Left ventricle myocardium superior (tissue), 1 donor: Measurements from ENCODE around the gene NR2F6. TPM values are rescaled to one million over a fixed set of nuclear protein-coding genes. Genes with fewer than 3 reads are reported as not detected.
A peak's percentile ranks its signal among the peaks of the same experiment; 100 is the strongest.

Experiments used
- ATAC-seq: fragments of 200-7000 bp; cut with Tn5 transposase; one replicate; pipeline ENCODE4 v1.9.1; 2020; ENCODE audit warnings: mild to moderate bottlenecking, moderate library complexity
- DNase-seq: peaks from one replicate; pipeline ENCODE4 v3.0.0-alpha.2; 2020
- intact Hi-C: fragments of 100-400 bp; cut with micrococcal nuclease; formaldehyde crosslinking; loops from one replicate; pipeline ENCODE4 v1.11.0; 2022
- total RNA-seq: library from RNA; stranded (reverse); fragmentation: NEBNext Ultra II Directional; extraction: Animal tissue kit (Norgen Biotek cat#: 25700); gene quantifications from one replicate; pipeline ENCODE4 v1.2.1, GENCODE V29; 2021
- donor health status: DM: no; HTN: yes; CAD: no; lungs with severe emphysema.

NR2F6 gene
- total RNA-seq, 1 donor from 2014 or later: 82.4 TPM

GRCh38 chr19:17266589-17266974 is 20.9 kb upstream of the NR2F6 start:
- DNase-seq (no peak), ATAC-seq (no peak)
- intact Hi-C loops: no loop called here

GRCh38 chr19:17266026-17266425 is 20.3 kb upstream of the NR2F6 start:
- no peak for ATAC-seq
- DNase-seq: no peak
- intact Hi-C loops: no loop called here

DNA sequence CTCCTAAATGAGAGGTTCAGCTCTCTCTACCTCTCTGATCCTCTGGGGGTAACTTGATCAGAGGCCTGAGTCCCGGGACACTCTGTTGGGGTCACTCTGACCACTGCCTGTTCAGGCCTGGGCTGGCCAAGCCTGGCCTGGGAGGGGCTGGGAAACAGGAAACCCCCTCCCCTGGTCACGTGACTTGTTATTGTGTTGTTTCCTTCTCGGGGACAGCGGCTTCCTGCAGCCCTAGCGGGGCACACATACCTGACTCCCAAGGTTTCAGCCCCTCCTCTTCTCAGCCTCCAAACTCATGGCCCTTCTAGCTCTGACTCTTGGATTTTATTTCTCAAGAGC is 18.9 kb upstream of the NR2F6 start, which contains the start of gene USHBP1:
Gene USHBP1, minus strand, starts transcription at position 105 of the 339 bp plus-strand sequence. CDS start 446 bp downstream, outside the sequence.
- intact Hi-C loops: no loop called here
- DNase-seq (peak; percentile 53), ATAC-seq (peak; percentile 3)

DNA sequence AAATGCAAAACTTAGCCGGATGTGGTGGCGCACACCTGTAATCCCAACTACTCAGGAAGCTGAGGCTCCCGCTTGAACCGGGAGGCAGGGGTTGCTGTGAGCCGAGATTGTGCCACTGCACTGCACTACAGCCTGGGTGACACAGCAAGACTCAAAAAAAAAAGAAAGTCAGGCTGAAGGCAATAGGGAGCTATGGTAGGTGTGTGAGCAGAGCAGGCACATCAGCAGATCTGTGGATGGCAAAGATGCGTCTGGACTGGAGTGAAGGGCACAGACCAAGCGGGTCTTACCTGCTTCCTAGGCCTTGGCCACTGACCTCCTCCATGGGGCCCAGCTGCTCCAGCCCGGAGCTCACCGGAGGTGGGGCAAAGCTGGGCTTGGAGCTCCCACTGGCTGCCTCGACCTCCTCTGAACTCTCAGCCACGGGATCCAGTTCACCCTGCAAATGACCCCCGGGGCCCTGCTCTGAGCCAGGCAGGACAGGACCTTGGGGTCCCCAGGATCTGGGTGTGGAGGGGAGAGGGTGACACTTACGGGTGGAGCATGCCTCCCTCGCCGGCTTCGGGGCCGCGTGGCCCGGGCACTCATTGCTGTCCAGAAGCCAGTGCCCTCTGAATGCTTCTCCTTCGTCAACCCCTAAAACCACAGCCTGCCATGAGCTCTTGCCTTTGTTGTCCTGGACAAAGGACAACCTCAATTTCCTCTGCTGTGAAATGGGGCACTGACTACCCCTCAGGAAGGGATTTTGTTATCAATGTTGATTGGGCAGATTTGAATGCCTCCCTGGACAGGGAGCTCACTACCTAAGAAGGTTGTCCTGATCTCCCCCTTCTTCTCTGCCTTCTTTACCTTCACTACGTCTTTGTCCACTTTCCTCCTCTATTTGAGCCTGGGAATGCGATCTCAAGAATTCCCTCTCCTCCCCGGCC is 18.3 kb upstream of the NR2F6 start:
- DNase-seq: no peak
- intact Hi-C loops: no loop called here
- ATAC-seq: no peak

DNA sequence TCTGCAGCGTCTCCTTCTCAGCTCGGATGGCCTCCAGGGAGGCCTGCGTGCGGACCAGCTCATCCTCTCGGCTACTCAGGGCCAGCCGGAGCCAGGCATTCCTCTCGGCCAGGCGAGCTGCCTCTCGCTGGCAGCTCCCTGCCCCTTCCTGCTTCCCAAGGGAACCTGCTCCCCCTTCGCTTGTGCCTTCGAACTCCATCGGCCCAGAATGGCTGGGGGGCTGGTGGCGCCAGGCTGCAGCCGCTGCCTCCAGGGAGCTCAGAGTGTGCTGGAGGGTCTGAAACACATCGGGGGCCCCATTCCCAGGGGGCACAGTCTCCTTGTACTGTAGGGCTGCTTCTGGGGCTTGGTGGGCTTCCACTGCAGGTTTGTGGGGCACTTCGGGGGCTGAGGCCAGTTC is 16.8 kb upstream of the NR2F6 start:
- DNase-seq (no peak), ATAC-seq (no peak)
- intact Hi-C loops: no loop called here

DNA sequence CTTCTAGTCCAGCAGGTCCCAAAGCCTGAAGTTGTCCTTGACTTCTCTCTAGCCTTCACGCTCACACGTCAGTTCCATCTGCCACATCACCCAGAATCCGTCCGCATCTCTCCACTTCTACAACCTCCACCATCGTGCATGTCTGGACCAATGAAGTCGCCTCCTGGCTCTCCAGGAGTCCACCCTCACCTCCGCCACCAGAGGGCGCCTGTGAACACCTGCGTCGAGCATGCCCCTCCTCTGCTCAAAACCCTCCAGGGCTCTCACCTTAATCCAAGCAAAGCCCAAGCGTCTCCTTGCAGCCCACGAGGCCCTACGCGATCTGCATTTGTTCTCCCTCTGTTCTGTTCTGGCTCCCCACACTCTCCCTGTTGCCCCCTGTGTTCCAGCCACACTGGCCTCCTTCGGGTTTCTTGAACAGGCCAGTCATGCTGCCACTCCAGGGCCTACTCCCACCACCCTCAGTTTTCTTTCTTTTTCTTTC is 15.2 kb upstream of the NR2F6 start:
- ATAC-seq (peak; percentile 88), DNase-seq (peak; percentile 90)
- intact Hi-C loops: no loop called here

GRCh38 chr19:17259934-17260333 is 14.2 kb upstream of the NR2F6 start:
- no peak for ATAC-seq
- intact Hi-C loops: no loop called here
- no peak for DNase-seq

DNA sequence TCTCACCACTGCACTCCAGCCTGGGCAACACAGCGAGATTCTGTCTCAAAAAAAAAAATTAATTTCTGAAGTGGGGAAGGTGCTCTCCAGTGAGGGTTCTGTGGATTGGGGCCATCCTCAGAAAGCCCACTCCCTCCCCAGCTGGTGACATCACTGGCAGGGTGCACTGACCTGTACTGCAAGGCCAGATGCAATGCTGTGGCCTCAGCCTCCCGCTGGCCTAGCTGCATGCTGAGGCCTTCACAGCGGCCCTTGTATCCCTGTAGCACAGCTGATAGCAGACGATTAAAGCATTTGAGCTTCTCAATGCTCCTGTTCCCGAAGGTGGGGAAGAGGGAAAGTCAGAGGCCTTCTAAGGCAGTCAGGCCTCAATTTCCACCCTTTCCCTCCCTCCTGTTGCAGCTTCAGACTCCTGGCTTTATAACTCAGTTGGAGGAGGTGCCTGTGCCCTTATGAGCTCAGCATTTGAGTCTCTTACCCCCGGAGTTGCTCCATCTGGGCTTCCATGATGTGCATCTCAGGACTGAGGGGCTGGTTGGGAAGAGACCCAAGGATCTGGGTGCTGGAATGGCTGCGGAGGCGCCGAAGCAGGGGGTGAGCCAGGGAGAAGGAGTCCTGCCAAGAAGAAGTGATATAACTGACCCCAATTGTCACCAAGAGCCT is 13.5 kb upstream of the NR2F6 start:
- intact Hi-C loops: no loop called here
- no peak for ATAC-seq
- no peak for DNase-seq

- ATAC-seq (no peak), DNase-seq (no peak)
- intact Hi-C loops: no loop called here
These were observed 10.4 kb upstream of the NR2F6 start for GRCh38 chr19:17256130-17256529.

DNA sequence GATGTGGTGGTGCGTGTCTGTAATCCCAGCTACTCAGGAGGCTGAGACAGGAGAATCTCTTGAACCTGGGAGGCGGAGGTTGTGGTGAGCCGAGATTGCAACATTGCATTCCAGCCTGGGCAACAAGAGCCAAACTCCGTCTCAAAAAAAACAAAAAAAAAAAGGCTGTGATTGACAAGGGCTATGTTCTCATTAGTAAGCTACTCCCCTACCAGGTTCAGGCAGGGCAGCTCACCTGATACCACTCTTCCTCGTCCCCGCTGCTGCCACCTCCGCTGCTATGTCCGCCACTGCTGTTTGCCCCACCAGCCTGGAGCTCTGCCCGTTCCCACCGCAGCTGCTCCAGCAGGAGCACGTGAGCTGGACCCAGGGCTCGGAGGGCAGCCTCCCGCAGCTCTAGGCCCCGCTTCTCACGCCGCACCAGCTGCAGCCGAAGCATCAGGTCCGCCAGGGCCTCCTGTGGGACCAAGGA is 9.5 kb upstream of the NR2F6 start:
- ATAC-seq (no peak), DNase-seq (no peak)
- intact Hi-C loops: no loop called here

DNA sequence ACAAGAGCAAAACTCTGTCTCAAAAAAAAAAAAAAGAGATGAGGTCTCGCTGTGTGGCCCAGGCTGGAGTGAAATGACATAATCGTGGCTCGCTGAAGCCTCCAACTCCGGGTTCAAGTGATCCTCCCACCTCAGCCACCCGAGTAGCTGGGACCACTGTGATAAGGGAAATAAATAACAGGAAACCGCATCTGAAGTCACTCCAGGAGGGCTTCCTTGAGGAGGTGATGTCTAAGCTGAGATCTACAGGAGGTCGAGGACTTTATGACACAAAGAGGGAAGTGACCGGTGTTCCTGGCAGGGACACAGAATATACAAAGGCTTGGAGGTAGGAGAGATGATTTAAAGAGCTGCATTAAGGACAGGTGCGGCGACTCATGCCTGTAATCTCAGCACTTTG is 8.9 kb upstream of the NR2F6 start:
- intact Hi-C loops: no loop called here
- DNase-seq: no peak
- ATAC-seq: no peak

GRCh38 chr19:17249887-17250548 is 4.3 kb upstream of the NR2F6 start:
- DNase-seq (no peak), ATAC-seq (no peak)
- intact Hi-C loops: no loop called here

DNA sequence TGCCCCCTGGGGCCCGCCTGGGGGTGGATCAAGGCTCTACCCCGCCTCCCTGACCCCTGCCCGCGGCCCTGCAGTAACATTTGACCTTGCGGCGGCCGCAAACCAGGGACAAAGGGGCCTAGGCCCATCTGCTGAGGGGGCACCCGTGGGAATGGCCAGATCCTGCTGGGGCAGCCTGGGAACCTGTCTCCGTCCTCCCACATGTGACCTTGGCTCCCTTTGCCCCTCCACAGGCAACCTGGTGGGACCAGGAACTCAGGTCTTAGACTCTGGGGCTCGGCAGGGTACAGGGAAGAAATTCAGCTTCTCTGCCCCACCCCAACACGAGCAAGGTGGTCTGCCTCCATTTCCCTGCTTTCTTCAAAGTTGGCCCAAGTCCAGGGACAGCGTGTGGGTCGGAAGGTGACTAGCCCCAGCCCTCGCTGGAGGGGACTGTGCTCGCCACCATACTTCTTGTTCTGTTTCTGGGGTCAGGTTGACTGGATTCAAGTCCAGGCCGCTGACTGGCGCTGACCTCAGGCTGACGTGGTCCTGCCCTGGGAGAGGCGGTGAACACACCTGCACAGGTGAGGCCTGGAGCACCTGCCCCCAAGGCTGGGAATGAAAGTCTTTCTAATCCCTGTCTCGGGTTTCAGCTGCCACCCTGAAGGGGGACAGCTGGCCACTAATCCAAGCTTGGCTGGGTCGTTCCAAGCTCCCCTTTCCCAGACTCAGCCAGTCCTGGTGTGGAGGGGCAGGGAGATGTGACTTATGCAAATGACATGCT is 2.5 kb upstream of the NR2F6 start:
- ATAC-seq: no peak
- intact Hi-C loops: no loop called here

GRCh38 chr19:17246681-17247425 is 1.1 kb upstream of the NR2F6 start:
- DNase-seq (peak; percentile 69), ATAC-seq (peak; percentile 10)
- intact Hi-C loops: no loop called here

More for the DNA sequence above, 2.5 kb upstream of the NR2F6 start:
- DNase-seq: no peak

- intact Hi-C loops: no loop called here
- DNase-seq: peak; percentile 69
- ATAC-seq: no peak
These were observed 843 bp downstream of the NR2F6 start for GRCh38 chr19:17244618-17245534.

GRCh38 chr19:17243830-17244617 is 1.7 kb downstream of the NR2F6 start:
- ATAC-seq: peak; percentile 36
- intact Hi-C loops: no loop called here
- peak; percentile 80 for DNase-seq
